ENCODE measurements around the gene NCOA1. TPM values are rescaled to one million over a fixed set of nuclear protein-coding genes. Genes with fewer than 3 reads are reported as not detected.
"Not testable (repeated sequence)": the region's sequence is repeated elsewhere in the genome, so short reads cannot be mapped to it uniquely, and the experiment has no call there.

NCOA1 gene
- total RNA-seq, 1 experiment from 2014 or later = 27.5 TPM

GRCh38 chr2:24527536-24527935, 36.5 kb downstream of the NCOA1 start:
- Histone ChIP-seq H3K36me3 (ENCODE audit: insufficient read depth, low read length, poor library complexity, severe bottlenecking) (no peaks in the 10 kb centered on the region), H3K9me3 (ENCODE audit: low read depth, low read length, poor library complexity, severe bottlenecking) (peaks cover 28% of the 10 kb centered on the region), H3K27me3 (replicated peaks; ENCODE audit: insufficient read depth, low read depth, low read length, poor library complexity) (no peaks in the 10 kb centered on the region), H3K4me1 (ENCODE audit: insufficient read depth, low read length, poor library complexity, severe bottlenecking) (no peaks in the 10 kb centered on the region), H3K27ac (ENCODE audit: low read depth, low read length, poor library complexity, severe bottlenecking) (no peak overlapping the region), H3K4me3 (ENCODE audit: low read depth, low read length, poor library complexity, severe bottlenecking) (no peak overlapping the region)
- DNase-seq (ENCODE audit: low spot score) = no peak
- intact Hi-C loops (cut with micrococcal nuclease; ENCODE audit: unreplicated experiment) = no loop called here
- ChIA-PET CTCF (interaction anchor here (0.7 kb wide), 1 partner anchor 96 kb away, joined by 3 read pairs; no protein-coding TSS in a partner anchor), POLR2A (ENCODE audit: low non-redundant PET) (no interaction called here)
- no peak for TF ChIP-seq EZH2 (IDR thresholded peaks at IDR 0.05; ENCODE audit: borderline replicate concordance, low read depth, low read length, poor library complexity, severe bottlenecking)
- TF ChIP-seq, protein P1, sequence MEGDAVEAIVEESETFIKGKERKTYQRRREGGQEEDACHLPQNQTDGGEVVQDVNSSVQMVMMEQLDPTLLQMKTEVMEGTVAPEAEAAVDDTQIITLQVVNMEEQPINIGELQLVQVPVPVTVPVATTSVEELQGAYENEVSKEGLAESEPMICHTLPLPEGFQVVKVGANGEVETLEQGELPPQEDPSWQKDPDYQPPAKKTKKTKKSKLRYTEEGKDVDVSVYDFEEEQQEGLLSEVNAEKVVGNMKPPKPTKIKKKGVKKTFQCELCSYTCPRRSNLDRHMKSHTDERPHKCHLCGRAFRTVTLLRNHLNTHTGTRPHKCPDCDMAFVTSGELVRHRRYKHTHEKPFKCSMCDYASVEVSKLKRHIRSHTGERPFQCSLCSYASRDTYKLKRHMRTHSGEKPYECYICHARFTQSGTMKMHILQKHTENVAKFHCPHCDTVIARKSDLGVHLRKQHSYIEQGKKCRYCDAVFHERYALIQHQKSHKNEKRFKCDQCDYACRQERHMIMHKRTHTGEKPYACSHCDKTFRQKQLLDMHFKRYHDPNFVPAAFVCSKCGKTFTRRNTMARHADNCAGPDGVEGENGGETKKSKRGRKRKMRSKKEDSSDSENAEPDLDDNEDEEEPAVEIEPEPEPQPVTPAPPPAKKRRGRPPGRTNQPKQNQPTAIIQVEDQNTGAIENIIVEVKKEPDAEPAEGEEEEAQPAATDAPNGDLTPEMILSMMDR (conservative IDR thresholded peaks at IDR 0.05; ENCODE audit: low read depth, low read length) = no peak
- BruUV-seq (replicated peaks) = no TSS peak

DNA sequence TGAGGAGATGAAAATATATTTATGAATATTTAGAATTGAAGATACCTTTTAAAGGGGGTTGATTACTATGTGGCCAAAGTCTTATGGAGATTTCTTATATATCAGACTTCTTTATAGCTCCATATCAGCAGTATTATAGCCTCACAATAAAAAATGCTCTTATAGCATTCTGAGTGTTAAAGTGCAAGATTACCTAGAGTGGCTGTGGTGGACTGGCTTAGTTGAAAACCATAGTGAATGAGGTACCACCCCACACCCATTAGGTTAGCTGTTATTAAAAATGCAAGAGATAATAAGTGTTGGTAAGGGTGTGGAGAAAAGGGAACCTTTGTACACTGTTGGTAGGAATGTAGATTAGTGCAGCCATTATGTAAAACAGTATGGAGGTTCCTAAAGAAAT, 39.7 kb downstream of the NCOA1 start:
- intact Hi-C loops (cut with micrococcal nuclease; ENCODE audit: unreplicated experiment) = no loop called here
- Histone ChIP-seq H3K9me3 (ENCODE audit: low read depth, low read length, poor library complexity, severe bottlenecking) (peaks cover 28% of the 10 kb centered on the region), H3K4me3 (ENCODE audit: low read depth, low read length, poor library complexity, severe bottlenecking) (no peak overlapping the region), H3K4me1 (ENCODE audit: insufficient read depth, low read length, poor library complexity, severe bottlenecking) (no peaks in the 10 kb centered on the region), H3K27ac (ENCODE audit: low read depth, low read length, poor library complexity, severe bottlenecking) (no peak overlapping the region), H3K27me3 (replicated peaks; ENCODE audit: insufficient read depth, low read depth, low read length, poor library complexity) (no peaks in the 10 kb centered on the region), H3K36me3 (ENCODE audit: insufficient read depth, low read length, poor library complexity, severe bottlenecking) (no peaks in the 10 kb centered on the region)
- no peak for TF ChIP-seq EZH2 (IDR thresholded peaks at IDR 0.05; ENCODE audit: borderline replicate concordance, low read depth, low read length, poor library complexity, severe bottlenecking)
- TF ChIP-seq, protein P1 (conservative IDR thresholded peaks at IDR 0.05; ENCODE audit: low read depth, low read length) = no peak
- no TSS peak for BruUV-seq (replicated peaks)
- POLR2A ChIA-PET (ENCODE audit: low non-redundant PET) = no interaction called here
- CTCF ChIA-PET = no interaction called here
- DNase-seq (ENCODE audit: low spot score) = no peak

DNA sequence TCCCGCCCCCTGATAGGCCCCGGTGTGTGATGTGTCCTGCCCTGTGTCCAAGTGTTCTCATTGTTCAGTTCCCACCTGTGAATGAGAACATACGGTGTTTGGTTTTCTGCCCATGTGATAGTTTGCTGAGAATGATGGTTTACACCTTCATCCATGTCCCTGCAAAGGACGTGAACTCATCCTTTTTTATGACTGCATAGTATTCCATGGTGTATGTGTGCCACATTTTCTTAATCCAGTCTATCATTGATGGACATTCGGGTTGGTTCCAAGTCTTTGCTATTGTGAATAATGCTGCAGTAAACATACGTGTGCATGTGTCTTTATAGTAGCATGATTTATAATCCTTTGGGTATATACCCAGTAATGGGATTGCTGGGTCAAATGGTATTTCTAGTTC, 40.6 kb downstream of the NCOA1 start:
- CTCF ChIA-PET; POLR2A ChIA-PET (ENCODE audit: low non-redundant PET); H3K36me3 ChIP-seq (ENCODE audit: insufficient read depth, low read length, poor library complexity, severe bottlenecking); H3K27ac ChIP-seq (ENCODE audit: low read depth, low read length, poor library complexity, severe bottlenecking); BruUV-seq (replicated peaks); intact Hi-C loops (cut with micrococcal nuclease; ENCODE audit: unreplicated experiment); H3K27me3 ChIP-seq (replicated peaks; ENCODE audit: insufficient read depth, low read depth, low read length, poor library complexity); H3K4me1 ChIP-seq (ENCODE audit: insufficient read depth, low read length, poor library complexity, severe bottlenecking); H3K4me3 ChIP-seq (ENCODE audit: low read depth, low read length, poor library complexity, severe bottlenecking); DNase-seq (ENCODE audit: low spot score): not testable (repeated sequence)
- H3K9me3 ChIP-seq (ENCODE audit: low read depth, low read length, poor library complexity, severe bottlenecking) = peaks cover 28% of the 10 kb centered on the region

DNA sequence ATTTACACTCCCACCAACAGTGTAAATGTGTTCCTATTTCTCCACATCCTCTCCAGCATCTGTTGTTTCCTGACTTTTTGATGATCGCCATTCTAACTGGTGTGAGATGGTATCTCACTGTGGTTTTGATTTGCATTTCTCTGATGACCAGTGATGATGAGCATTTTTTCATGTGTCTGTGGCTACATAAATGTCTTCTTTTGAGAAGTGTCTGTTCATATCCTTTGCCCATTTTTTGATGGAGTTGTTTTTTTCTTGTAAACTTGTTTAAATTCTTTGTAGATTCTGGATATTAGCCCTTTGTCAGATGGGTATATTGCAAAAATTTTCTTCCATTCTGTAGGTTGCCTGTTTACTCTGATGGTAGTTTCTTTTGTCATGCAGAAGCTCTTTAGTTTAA, 41.0 kb downstream of the NCOA1 start:
- CTCF ChIA-PET; H3K27ac ChIP-seq (ENCODE audit: low read depth, low read length, poor library complexity, severe bottlenecking); POLR2A ChIA-PET (ENCODE audit: low non-redundant PET); H3K27me3 ChIP-seq (replicated peaks; ENCODE audit: insufficient read depth, low read depth, low read length, poor library complexity); BruUV-seq (replicated peaks); DNase-seq (ENCODE audit: low spot score); intact Hi-C loops (cut with micrococcal nuclease; ENCODE audit: unreplicated experiment); H3K4me1 ChIP-seq (ENCODE audit: insufficient read depth, low read length, poor library complexity, severe bottlenecking); H3K36me3 ChIP-seq (ENCODE audit: insufficient read depth, low read length, poor library complexity, severe bottlenecking); H3K4me3 ChIP-seq (ENCODE audit: low read depth, low read length, poor library complexity, severe bottlenecking): not testable (repeated sequence)
- peaks cover 28% of the 10 kb centered on the region for H3K9me3 ChIP-seq (ENCODE audit: low read depth, low read length, poor library complexity, severe bottlenecking)

GRCh38 chr2:24533574-24533973, 42.5 kb downstream of the NCOA1 start:
- POLR2A ChIA-PET (ENCODE audit: low non-redundant PET); CTCF ChIA-PET; DNase-seq (ENCODE audit: low spot score); H3K36me3 ChIP-seq (ENCODE audit: insufficient read depth, low read length, poor library complexity, severe bottlenecking); H3K4me3 ChIP-seq (ENCODE audit: low read depth, low read length, poor library complexity, severe bottlenecking); H3K27me3 ChIP-seq (replicated peaks; ENCODE audit: insufficient read depth, low read depth, low read length, poor library complexity); intact Hi-C loops (cut with micrococcal nuclease; ENCODE audit: unreplicated experiment); BruUV-seq (replicated peaks); H3K4me1 ChIP-seq (ENCODE audit: insufficient read depth, low read length, poor library complexity, severe bottlenecking); H3K27ac ChIP-seq (ENCODE audit: low read depth, low read length, poor library complexity, severe bottlenecking): not testable (repeated sequence)
- peaks cover 27% of the 10 kb centered on the region for H3K9me3 ChIP-seq (ENCODE audit: low read depth, low read length, poor library complexity, severe bottlenecking)

Data from A673 (cell line).